ENCODE measurements around the gene PACSIN1. TPM values are rescaled to one million over a fixed set of nuclear protein-coding genes. Genes with fewer than 3 reads are reported as not detected.

The PACSIN1 gene
- total and polyA plus RNA-seq, 8 donors = 0.09 to 0.51 (median 0.25) TPM; not detected in 1

DNA sequence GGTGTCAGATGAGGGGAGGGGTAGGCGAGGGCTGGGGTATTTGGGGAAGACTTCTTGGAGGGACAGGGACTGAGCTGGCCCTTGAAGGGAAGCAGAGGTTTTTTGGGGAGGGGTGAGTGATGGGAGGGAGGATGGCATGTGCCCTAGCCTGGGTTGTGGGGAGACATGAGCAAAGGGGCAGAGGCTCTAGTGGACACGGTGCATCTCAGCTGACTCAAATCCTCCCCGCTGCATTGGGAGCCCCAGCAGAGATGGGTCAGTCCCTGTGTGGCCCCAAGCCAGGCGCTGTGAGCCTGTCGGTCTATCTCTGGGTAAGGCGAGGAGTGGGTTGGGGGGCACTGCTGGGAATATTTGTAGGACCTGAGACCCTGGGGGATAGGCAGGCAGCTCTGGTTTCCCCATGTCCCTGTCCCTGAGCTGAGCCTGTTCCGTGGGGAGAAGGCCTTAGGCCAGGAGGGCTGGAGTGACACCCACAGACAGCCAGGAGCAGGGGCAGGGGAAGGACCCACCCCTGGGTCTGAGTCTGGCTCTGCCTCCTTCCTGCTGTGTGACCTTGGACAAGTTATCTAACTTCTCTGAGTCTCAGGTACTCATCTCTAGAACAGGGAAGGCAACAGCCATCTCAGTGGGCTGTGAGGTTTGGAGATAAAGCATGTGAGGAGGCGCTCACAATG lies 54.2 kb downstream of the PACSIN1 start:
- H3K36me3 ChIP-seq = no peaks in the 10 kb centered on the region
- no peak overlapping the region for H3K27ac ChIP-seq
- peaks cover 0 to 19% of the 10 kb centered on the region in 2 donors for H3K27me3 ChIP-seq
- TF ChIP-seq, protein P1, sequence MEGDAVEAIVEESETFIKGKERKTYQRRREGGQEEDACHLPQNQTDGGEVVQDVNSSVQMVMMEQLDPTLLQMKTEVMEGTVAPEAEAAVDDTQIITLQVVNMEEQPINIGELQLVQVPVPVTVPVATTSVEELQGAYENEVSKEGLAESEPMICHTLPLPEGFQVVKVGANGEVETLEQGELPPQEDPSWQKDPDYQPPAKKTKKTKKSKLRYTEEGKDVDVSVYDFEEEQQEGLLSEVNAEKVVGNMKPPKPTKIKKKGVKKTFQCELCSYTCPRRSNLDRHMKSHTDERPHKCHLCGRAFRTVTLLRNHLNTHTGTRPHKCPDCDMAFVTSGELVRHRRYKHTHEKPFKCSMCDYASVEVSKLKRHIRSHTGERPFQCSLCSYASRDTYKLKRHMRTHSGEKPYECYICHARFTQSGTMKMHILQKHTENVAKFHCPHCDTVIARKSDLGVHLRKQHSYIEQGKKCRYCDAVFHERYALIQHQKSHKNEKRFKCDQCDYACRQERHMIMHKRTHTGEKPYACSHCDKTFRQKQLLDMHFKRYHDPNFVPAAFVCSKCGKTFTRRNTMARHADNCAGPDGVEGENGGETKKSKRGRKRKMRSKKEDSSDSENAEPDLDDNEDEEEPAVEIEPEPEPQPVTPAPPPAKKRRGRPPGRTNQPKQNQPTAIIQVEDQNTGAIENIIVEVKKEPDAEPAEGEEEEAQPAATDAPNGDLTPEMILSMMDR (IDR thresholded peaks at IDR 0.05) = no peak
- no peak for ATAC-seq
- H3K9me3 ChIP-seq = no peaks in the 10 kb centered on the region
- DNase-seq = peak in 1 of 4 donors; percentile 46
- intact Hi-C loops (cut with DNase I) = no loop called here
- no peak overlapping the region for H3K4me3 ChIP-seq
- H3K4me1 ChIP-seq = no peaks in the 10 kb centered on the region

DNA sequence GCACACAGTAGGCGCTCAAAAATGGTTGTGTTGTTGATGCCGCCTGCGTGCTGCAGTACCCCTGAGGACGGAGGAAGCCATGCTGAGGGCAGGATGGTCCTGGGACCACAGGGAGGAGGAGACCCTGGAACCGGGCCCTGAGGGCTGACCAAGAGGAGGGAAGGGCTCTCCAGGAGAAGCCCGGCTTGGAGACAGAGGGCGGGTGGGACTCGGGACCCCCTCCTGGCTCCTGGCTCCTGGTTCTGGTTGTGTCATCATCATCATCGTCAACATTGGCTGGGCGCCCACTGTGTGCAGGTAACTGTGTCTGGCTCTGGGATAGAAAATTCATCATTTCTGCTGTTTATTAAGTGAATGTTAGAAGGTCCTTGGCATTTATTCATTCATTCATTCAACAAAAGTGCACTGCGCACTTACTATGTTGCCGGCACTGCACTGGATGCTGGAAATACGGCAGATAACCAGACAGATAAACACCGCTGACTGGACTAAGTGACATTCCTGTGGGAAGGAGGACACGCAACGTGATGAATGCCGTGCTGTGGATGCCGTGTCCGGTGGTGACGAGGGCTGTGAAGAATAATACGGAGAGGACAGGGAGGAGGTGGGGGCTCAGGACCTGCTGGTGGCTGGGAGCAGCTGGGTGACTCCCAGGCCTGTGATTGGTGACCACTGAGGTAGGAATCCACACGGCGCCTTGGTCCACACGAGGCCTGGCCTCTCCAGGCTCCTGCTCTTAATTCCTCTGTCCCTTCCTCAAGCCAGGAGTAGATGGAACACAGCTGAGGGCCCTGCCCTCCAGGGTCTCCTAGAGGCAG lies 55.0 kb downstream of the PACSIN1 start:
- intact Hi-C loops (cut with DNase I) = no loop called here
- ATAC-seq (no peak), DNase-seq (peak in 1 of 4 donors; percentile 45)
- H3K4me3 ChIP-seq = no peak overlapping the region
- H3K4me1 ChIP-seq = no peaks in the 10 kb centered on the region
- H3K9me3 ChIP-seq = no peaks in the 10 kb centered on the region
- H3K36me3 ChIP-seq = no peaks in the 10 kb centered on the region
- peaks cover 0 to 12% of the 10 kb centered on the region in 2 donors for H3K27me3 ChIP-seq
- no peak overlapping the region for H3K27ac ChIP-seq
- TF ChIP-seq, protein P1 (IDR thresholded peaks at IDR 0.05) = no peak

DNA sequence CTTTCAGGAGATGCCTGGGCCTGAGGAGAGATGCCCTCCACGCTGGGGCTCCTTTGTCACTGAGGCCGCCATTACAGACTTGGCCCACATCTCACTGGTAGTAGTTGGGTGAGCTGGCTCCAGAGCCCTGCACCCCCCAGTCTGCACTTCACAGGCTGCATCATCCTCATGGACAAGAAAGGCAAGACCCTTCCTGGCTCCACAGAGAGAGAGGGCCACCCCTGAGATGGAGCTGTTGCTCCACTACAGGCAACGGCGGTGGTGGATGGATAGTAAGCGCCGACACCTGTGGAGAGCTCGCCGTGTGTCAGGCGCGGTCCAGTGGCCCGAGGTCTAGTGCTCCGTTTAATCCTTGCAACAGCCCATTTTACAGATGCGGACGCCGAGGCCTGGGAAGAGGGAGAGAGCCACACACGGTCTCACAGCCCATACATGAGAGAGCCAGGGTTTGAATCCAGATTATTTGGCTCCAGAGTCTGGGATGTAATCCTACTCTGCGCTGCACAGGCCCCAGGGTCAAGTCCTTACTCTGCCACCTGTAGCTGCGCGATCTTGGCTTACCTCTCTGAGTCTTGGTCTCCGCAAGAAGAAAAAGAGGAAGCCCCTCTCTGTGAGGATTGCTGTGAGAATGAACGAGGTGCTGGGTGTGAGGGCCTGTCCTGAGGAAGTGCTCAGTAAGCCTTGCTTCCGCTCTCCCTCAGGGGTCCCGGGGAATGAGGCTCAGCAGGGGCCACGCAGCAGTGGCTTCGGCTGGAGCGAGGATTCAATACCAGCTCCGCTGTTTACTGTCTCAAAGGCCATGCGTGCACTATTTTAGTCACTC lies 55.8 kb downstream of the PACSIN1 start:
- intact Hi-C loops (cut with DNase I) = no loop called here
- H3K27ac ChIP-seq = no peak overlapping the region
- H3K9me3 ChIP-seq = no peaks in the 10 kb centered on the region
- H3K4me1 ChIP-seq = peaks cover 3 to 4% of the 10 kb centered on the region in 2 donors
- no peaks in the 10 kb centered on the region for H3K36me3 ChIP-seq
- peak in 1 of 4 donors; percentile 67 for DNase-seq
- ATAC-seq = no peak
- H3K27me3 ChIP-seq = peaks cover 0 to 3% of the 10 kb centered on the region in 2 donors
- H3K4me3 ChIP-seq = no peak overlapping the region
- TF ChIP-seq, protein P1 (IDR thresholded peaks at IDR 0.05) = no peak

DNA sequence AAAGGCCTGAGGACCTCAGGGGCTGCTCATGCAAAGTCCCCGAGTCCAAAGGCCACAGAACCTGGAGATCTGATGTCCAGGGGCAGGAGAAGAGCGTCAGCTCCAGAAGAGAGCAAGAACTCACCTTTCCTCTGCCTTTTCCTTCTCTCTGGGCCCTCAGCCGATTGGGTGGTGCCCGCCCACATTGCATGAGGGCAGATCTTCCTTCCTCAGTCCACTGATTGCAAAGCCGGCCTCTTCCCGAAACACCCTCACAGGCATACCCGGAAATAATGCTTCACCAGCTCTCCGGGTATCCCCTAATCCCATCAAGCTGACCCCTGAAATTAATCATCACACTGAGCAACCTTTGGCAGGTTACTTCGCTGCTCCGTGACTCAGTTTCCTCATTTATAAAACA lies 56.9 kb downstream of the PACSIN1 start:
- TF ChIP-seq, protein P1 (IDR thresholded peaks at IDR 0.05) = no peak
- H3K9me3 ChIP-seq = no peaks in the 10 kb centered on the region
- no peak for ATAC-seq
- no peak overlapping the region for H3K4me3 ChIP-seq
- H3K4me1 ChIP-seq = peaks cover 7 to 10% of the 10 kb centered on the region in 2 donors
- no peaks in the 10 kb centered on the region for H3K36me3 ChIP-seq
- DNase-seq = peak in 1 of 4 donors; percentile 8
- no peak overlapping the region for H3K27ac ChIP-seq
- H3K27me3 ChIP-seq = no peaks in the 10 kb centered on the region
- intact Hi-C loops (cut with DNase I) = no loop called here

Data from left lung (tissue), 10 donors.